AG10803 (cell line): ENCODE data around the gene ECI1.

ENCODE experiments used
- DNase-seq: peaks from one replicate; pipeline ENCODE4 v3.0.0; 2010; ENCODE audit warnings: low read depth
- H3K4me3 ChIP-seq: 2 replicates; pipeline ENCODE4 v1.5.1; 2011; ENCODE audit warnings: mild to moderate bottlenecking, low read length, control low read depth
- CTCF ChIP-seq: conservative IDR thresholded peaks from 2 replicates; pipeline ENCODE4 v1.5.1; 2011; ENCODE audit warnings: mild to moderate bottlenecking, low read length, control low read depth, inconsistent platforms

ECI1 gene

GRCh38 chr16:2223221-2223941 lies 28.0 kb downstream of the ECI1 start, which contains the start of gene E4F1:
E4F1 (plus strand) TSS chr16:2223591; CDS start chr16:2223614, 23 bp downstream.
- no peak for TF ChIP-seq CTCF
- DNase-seq: peak; percentile 100

GRCh38 chr16:2216330-2216729 lies 35.1 kb downstream of the ECI1 start:
- no peak for TF ChIP-seq CTCF
- no peak for DNase-seq
- no peak overlapping the region for H3K4me3 ChIP-seq

More at GRCh38 chr16:2223221-2223941, 28.0 kb downstream of the ECI1 start, which contains the start of gene E4F1:
- peak within 1 kb of the TSS; percentile 85 for H3K4me3 ChIP-seq

GRCh38 chr16:2214719-2214968 lies 36.7 kb downstream of the ECI1 start, which contains the start of gene PGP:
PGP (minus strand) TSS chr16:2214840; CDS start chr16:2214777, 63 bp downstream.
- no peak for DNase-seq
- H3K4me3 ChIP-seq: peak within 1 kb of the TSS; percentile 88
- no peak for TF ChIP-seq CTCF

GRCh38 chr16:2213817-2214718 lies 37.3 kb downstream of the ECI1 start:
- no peak for DNase-seq
- TF ChIP-seq CTCF: 0 out of 2 replicates have a peak, but pooled peaks have one; percentile 2
- peak overlapping the region; percentile 60 for H3K4me3 ChIP-seq

- TF ChIP-seq CTCF: no peak
- DNase-seq: no peak
- H3K4me3 ChIP-seq: peak overlapping the region; percentile 60
Observed at GRCh38 chr16:2212362-2213324, 38.7 kb downstream of the ECI1 start.

- no peak for TF ChIP-seq CTCF
- H3K4me3 ChIP-seq: no peak overlapping the region
- DNase-seq: no peak
Observed at GRCh38 chr16:2211923-2212347, 39.5 kb downstream of the ECI1 start.
